ENCODE data around the gene TRPC4. TPM values are rescaled to one million over a fixed set of nuclear protein-coding genes. Genes with fewer than 3 reads are reported as not detected.

Gene TRPC4
- total RNA-seq, 1 experiment from 2014 or later, result 0.10 TPM

GRCh38 chr13:37886879-37887278, 17.3 kb upstream of the TRPC4 start:
- no TSS peak for BruUV-seq (replicated peaks)
- H3K36me3 ChIP-seq (ENCODE audit: control insufficient read depth, insufficient read depth, low read length), result no peaks in the 10 kb centered on the region
- ChIA-PET CTCF (no interaction called here), POLR2A (no interaction called here)
- in situ Hi-C loops (cut with HindIII; ENCODE audit: low pct_unique_long_range_greater_than_20kb, low sequenced_read_pairs), result no loop called here
- H3K4me3 ChIP-seq (ENCODE audit: low read depth in 2 of 2, low read length in 2 of 2), result no peak overlapping the region
- DNase-seq (ENCODE audit: low read depth, low spot score) (no peak), ATAC-seq (no peak)
- no peaks in the 10 kb centered on the region for H3K27me3 ChIP-seq (ENCODE audit: control insufficient read depth, insufficient read depth, low read length)
- TF ChIP-seq POLR2AphosphoS5 (IDR thresholded peaks at IDR 0.05; ENCODE audit: low read depth, low read length), result no peak
- no peak for TF ChIP-seq TCF7L2 (IDR thresholded peaks at IDR 0.05; ENCODE audit: low read depth, low read length)
- no peak for TF ChIP-seq CTCF (IDR thresholded peaks at IDR 0.05)
- TF ChIP-seq SIN3A (IDR thresholded peaks at IDR 0.05; ENCODE audit: borderline replicate concordance, insufficient read depth, low read depth, low read length), result no peak
- TF ChIP-seq REST (IDR thresholded peaks at IDR 0.05; ENCODE audit: insufficient read depth in 1 of 2, low read depth in 2 of 2, low read length in 1 of 2), result no peak
- intact Hi-C loops (cut with micrococcal nuclease; ENCODE audit: unreplicated experiment), result no loop called here
- no peak overlapping the region for H3K27ac ChIP-seq (ENCODE audit: low read length)
- no peaks in the 10 kb centered on the region for H3K9me3 ChIP-seq (ENCODE audit: control insufficient read depth, insufficient read depth, low read depth, low read length)
- no peaks in the 10 kb centered on the region for H3K4me1 ChIP-seq (ENCODE audit: control insufficient read depth, insufficient read depth, low read length)

GRCh38 chr13:37884674-37885073, 15.1 kb upstream of the TRPC4 start:
- POLR2A ChIA-PET, result no interaction called here
- no TSS peak for BruUV-seq (replicated peaks)
- DNase-seq (ENCODE audit: low read depth, low spot score), result no peak
- H3K9me3 ChIP-seq (ENCODE audit: control insufficient read depth, insufficient read depth, low read depth, low read length), result no peaks in the 10 kb centered on the region
- TF ChIP-seq POLR2AphosphoS5 (IDR thresholded peaks at IDR 0.05; ENCODE audit: low read depth, low read length), result no peak
- no peak for TF ChIP-seq REST (IDR thresholded peaks at IDR 0.05; ENCODE audit: insufficient read depth in 1 of 2, low read depth in 2 of 2, low read length in 1 of 2)
- TF ChIP-seq TCF7L2 (IDR thresholded peaks at IDR 0.05; ENCODE audit: low read depth, low read length), result no peak
- no peak for TF ChIP-seq SIN3A (IDR thresholded peaks at IDR 0.05; ENCODE audit: borderline replicate concordance, insufficient read depth, low read depth, low read length)
- no peak for TF ChIP-seq CTCF (IDR thresholded peaks at IDR 0.05)
- H3K4me1 ChIP-seq (ENCODE audit: control insufficient read depth, insufficient read depth, low read length), result no peaks in the 10 kb centered on the region
- no peak overlapping the region for H3K4me3 ChIP-seq (ENCODE audit: low read depth in 2 of 2, low read length in 2 of 2)
- intact Hi-C loops (cut with micrococcal nuclease; ENCODE audit: unreplicated experiment) (no loop called here), in situ Hi-C loops (cut with HindIII; ENCODE audit: low pct_unique_long_range_greater_than_20kb, low sequenced_read_pairs) (no loop called here)
- H3K27ac ChIP-seq (ENCODE audit: low read length), result no peak overlapping the region
- H3K36me3 ChIP-seq (ENCODE audit: control insufficient read depth, insufficient read depth, low read length), result no peaks in the 10 kb centered on the region
- CTCF ChIA-PET, result no interaction called here
- no peak for ATAC-seq
- H3K27me3 ChIP-seq (ENCODE audit: control insufficient read depth, insufficient read depth, low read length), result no peaks in the 10 kb centered on the region
